HG02759 (cell line): ENCODE data around the gene NLRP14.

Experiments
- ATAC-seq: cut with Tn5 transposase; IDR thresholded peaks from one replicate; pipeline ENCODE4 v1.9.1; 2021; ENCODE audit warnings: mild to moderate bottlenecking, moderate library complexity; ENCODE audit not compliant: unreplicated experiment

Gene NLRP14

GRCh38 chr11:7020183-7020917 lies at the start of gene NLRP14, which contains the start of gene ZNF214:
NLRP14 (plus strand) TSS chr11:7020479; CDS start chr11:7038587, 18,108 bp downstream.
ZNF214 (minus strand) TSS chr11:7020346; CDS start chr11:7002835, 17,511 bp downstream.
- peak; percentile 73 for ATAC-seq

- no peak for ATAC-seq
These were observed 40.9 kb upstream of the NLRP14 start for GRCh38 chr11:6979365-6979764.

- ATAC-seq: no peak
These were observed 33.8 kb upstream of the NLRP14 start for GRCh38 chr11:6986487-6986886.

- no peak for ATAC-seq
These were observed 31.8 kb upstream of the NLRP14 start for GRCh38 chr11:6988506-6988905.

GRCh38 chr11:6991227-6991626 lies 29.1 kb upstream of the NLRP14 start:
- ATAC-seq: no peak

- ATAC-seq: no peak
These were observed 28.3 kb upstream of the NLRP14 start for GRCh38 chr11:6992026-6992425.

GRCh38 chr11:6992457-6993417 lies 27.5 kb upstream of the NLRP14 start:
- ATAC-seq: no peak

GRCh38 chr11:6995703-6996102 lies 24.6 kb upstream of the NLRP14 start:
- ATAC-seq: no peak

- ATAC-seq: no peak
These were observed 15.8 kb upstream of the NLRP14 start for GRCh38 chr11:7004482-7004881.

GRCh38 chr11:7014118-7014517 lies 6.2 kb upstream of the NLRP14 start:
- ATAC-seq: no peak

- no peak for ATAC-seq
These were observed 4.3 kb upstream of the NLRP14 start for GRCh38 chr11:7016011-7016410.

- ATAC-seq: peak; percentile 28
These were observed 638 bp upstream of the NLRP14 start for GRCh38 chr11:7019500-7020182.

- no peak for ATAC-seq
These were observed 1.0 kb downstream of the NLRP14 start for GRCh38 chr11:7021318-7021717.

GRCh38 chr11:7028141-7028540 lies 7.9 kb downstream of the NLRP14 start:
- no peak for ATAC-seq

- ATAC-seq: no peak
These were observed 10.6 kb downstream of the NLRP14 start for GRCh38 chr11:7030836-7031235.

- ATAC-seq: no peak
These were observed 11.2 kb downstream of the NLRP14 start for GRCh38 chr11:7031471-7031871.

GRCh38 chr11:7032692-7033091 lies 12.4 kb downstream of the NLRP14 start:
- ATAC-seq: no peak

- ATAC-seq: no peak
These were observed 13.7 kb downstream of the NLRP14 start for GRCh38 chr11:7034019-7034418.

- no peak for ATAC-seq
These were observed 26.3 kb downstream of the NLRP14 start for GRCh38 chr11:7046474-7047175.

- no peak for ATAC-seq
These were observed 29.9 kb downstream of the NLRP14 start for GRCh38 chr11:7050191-7050590.
